ENCODE measurements around the gene TMEM54.

TMEM54 gene

GRCh38 chr1:32871364-32872191, 29.6 kb downstream of the TMEM54 start:
- H3K4me1 ChIP-seq (ENCODE audit: control insufficient read depth, insufficient read depth, low read length): peaks cover 17% of the 10 kb centered on the region
- H3K27me3 ChIP-seq (ENCODE audit: control insufficient read depth, insufficient read depth, low read length): peaks cover 31% of the 10 kb centered on the region
- no peaks in the 10 kb centered on the region for H3K9me3 ChIP-seq (ENCODE audit: control insufficient read depth, insufficient read depth, low read length)
- no peaks in the 10 kb centered on the region for H3K36me3 ChIP-seq (ENCODE audit: control insufficient read depth, insufficient read depth, low read length)
- no peak overlapping the region for H3K9ac ChIP-seq (ENCODE audit: low read depth, low read length)
- peak overlapping the region; percentile 64 for H3K4me3 ChIP-seq (ENCODE audit: low read depth, low read length)

GRCh38 chr1:32870615-32871363, 30.4 kb downstream of the TMEM54 start, which contains the start of gene FNDC5:
Gene FNDC5 (minus strand): TSS chr1:32870912.
- Histone ChIP-seq H3K27me3 (ENCODE audit: control insufficient read depth, insufficient read depth, low read length) (peaks cover 31% of the 10 kb centered on the region), H3K9ac (ENCODE audit: low read depth, low read length) (no peak within 1 kb of the TSS), H3K36me3 (ENCODE audit: control insufficient read depth, insufficient read depth, low read length) (no peaks in the 10 kb centered on the region), H3K9me3 (ENCODE audit: control insufficient read depth, insufficient read depth, low read length) (no peaks in the 10 kb centered on the region), H3K4me1 (ENCODE audit: control insufficient read depth, insufficient read depth, low read length) (peaks cover 14% of the 10 kb centered on the region), H3K4me3 (ENCODE audit: low read depth, low read length) (peak within 1 kb of the TSS; percentile 64)

GRCh38 chr1:32869923-32870614, 31.1 kb downstream of the TMEM54 start:
- H3K27me3 ChIP-seq (ENCODE audit: control insufficient read depth, insufficient read depth, low read length): peaks cover 31% of the 10 kb centered on the region
- no peaks in the 10 kb centered on the region for H3K9me3 ChIP-seq (ENCODE audit: control insufficient read depth, insufficient read depth, low read length)
- H3K36me3 ChIP-seq (ENCODE audit: control insufficient read depth, insufficient read depth, low read length): no peaks in the 10 kb centered on the region
- H3K4me3 ChIP-seq (ENCODE audit: low read depth, low read length): peak overlapping the region; percentile 55
- no peak overlapping the region for H3K9ac ChIP-seq (ENCODE audit: low read depth, low read length)
- H3K4me1 ChIP-seq (ENCODE audit: control insufficient read depth, insufficient read depth, low read length): peaks cover 14% of the 10 kb centered on the region

DNA sequence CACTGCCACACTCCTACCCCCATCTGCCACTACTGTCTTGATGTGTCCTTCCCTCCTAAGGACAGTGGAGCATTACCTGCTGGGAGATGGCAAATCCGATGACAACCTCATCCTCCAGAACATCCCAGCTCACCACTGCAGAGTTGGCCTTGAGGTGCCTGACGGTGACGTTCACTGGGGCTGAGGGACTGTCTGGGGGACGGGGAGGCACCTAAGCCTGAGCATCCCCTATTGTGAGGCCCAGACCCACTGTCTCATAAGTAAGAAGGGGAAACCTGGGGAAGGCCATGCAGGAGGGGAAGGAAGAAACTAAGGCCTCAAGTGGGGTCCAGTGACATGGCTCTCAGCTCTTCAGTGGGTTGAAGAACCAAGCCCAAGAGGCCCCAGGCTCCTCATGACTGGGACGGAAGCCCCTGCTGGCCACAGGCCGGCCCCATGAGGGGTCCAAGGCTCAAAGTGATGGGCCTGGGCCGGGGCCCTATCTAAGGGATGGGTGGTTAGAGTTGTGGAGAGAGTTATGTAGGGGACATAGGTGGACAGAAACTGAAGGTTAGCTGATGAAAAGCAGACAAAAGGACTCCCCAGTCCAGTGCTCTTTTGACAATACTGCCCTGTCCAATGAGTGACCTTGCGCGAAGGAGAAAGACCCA, 32.3 kb downstream of the TMEM54 start:
- Histone ChIP-seq H3K27me3 (ENCODE audit: control insufficient read depth, insufficient read depth, low read length) (peaks cover 31% of the 10 kb centered on the region), H3K9me3 (ENCODE audit: control insufficient read depth, insufficient read depth, low read length) (no peaks in the 10 kb centered on the region), H3K9ac (ENCODE audit: low read depth, low read length) (no peak overlapping the region), H3K4me1 (ENCODE audit: control insufficient read depth, insufficient read depth, low read length) (peaks cover 14% of the 10 kb centered on the region), H3K4me3 (ENCODE audit: low read depth, low read length) (no peak overlapping the region), H3K36me3 (ENCODE audit: control insufficient read depth, insufficient read depth, low read length) (no peaks in the 10 kb centered on the region)

- Histone ChIP-seq H3K27me3 (ENCODE audit: control insufficient read depth, insufficient read depth, low read length) (peaks cover 31% of the 10 kb centered on the region), H3K9me3 (ENCODE audit: control insufficient read depth, insufficient read depth, low read length) (no peaks in the 10 kb centered on the region), H3K4me1 (ENCODE audit: control insufficient read depth, insufficient read depth, low read length) (peaks cover 14% of the 10 kb centered on the region), H3K4me3 (ENCODE audit: low read depth, low read length) (no peak overlapping the region), H3K36me3 (ENCODE audit: control insufficient read depth, insufficient read depth, low read length) (no peaks in the 10 kb centered on the region), H3K9ac (ENCODE audit: low read depth, low read length) (no peak overlapping the region)
Measured at GRCh38 chr1:32868085-32868484, 33.1 kb downstream of the TMEM54 start.

GRCh38 chr1:32867671-32868070, 33.5 kb downstream of the TMEM54 start:
- no peak overlapping the region for H3K9ac ChIP-seq (ENCODE audit: low read depth, low read length)
- no peaks in the 10 kb centered on the region for H3K36me3 ChIP-seq (ENCODE audit: control insufficient read depth, insufficient read depth, low read length)
- H3K9me3 ChIP-seq (ENCODE audit: control insufficient read depth, insufficient read depth, low read length): no peaks in the 10 kb centered on the region
- peaks cover 31% of the 10 kb centered on the region for H3K27me3 ChIP-seq (ENCODE audit: control insufficient read depth, insufficient read depth, low read length)
- H3K4me1 ChIP-seq (ENCODE audit: control insufficient read depth, insufficient read depth, low read length): peaks cover 12% of the 10 kb centered on the region
- H3K4me3 ChIP-seq (ENCODE audit: low read depth, low read length): no peak overlapping the region

- Histone ChIP-seq H3K9ac (ENCODE audit: low read depth, low read length) (no peak overlapping the region), H3K36me3 (ENCODE audit: control insufficient read depth, insufficient read depth, low read length) (no peaks in the 10 kb centered on the region), H3K27me3 (ENCODE audit: control insufficient read depth, insufficient read depth, low read length) (peaks cover 30% of the 10 kb centered on the region), H3K4me1 (ENCODE audit: control insufficient read depth, insufficient read depth, low read length) (peaks cover 12% of the 10 kb centered on the region), H3K4me3 (ENCODE audit: low read depth, low read length) (no peak overlapping the region), H3K9me3 (ENCODE audit: control insufficient read depth, insufficient read depth, low read length) (no peaks in the 10 kb centered on the region)
Measured at GRCh38 chr1:32867151-32867550, 34.0 kb downstream of the TMEM54 start.

DNA sequence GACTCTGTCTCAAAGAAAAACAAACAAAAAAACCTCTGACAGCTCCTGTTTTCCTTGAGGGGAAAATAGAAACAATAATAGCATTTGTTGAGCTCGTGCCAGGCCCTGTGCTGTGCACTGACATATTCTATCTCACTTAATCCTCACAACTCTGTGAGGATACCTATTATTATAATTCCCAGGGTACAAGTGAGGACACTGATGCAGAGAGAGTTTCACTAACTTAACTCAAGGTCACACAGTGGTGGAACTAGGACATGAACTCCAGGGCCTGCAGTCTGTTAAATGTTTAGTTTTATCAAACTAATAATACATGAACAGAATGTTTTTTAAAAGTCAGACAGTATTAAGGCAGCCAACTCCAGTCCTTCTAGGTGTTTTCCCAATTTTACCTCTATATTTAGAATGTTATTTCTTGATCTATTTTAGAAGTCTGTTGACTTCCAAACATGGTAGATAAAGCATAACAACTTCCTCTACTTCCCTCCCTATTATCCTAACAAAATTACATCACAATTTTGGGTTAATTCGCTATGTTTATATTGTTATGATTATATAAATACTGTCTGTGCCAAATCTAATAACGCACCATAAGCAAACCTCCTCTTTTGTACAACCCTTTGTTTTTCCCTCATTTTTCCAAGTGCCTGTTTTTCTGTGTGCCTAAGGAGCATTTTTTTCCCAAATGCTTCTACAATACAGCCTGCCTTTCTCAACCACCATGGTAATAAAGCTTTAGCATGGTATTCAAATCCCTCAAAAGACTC, 35.4 kb downstream of the TMEM54 start:
- H3K9me3 ChIP-seq (ENCODE audit: control insufficient read depth, insufficient read depth, low read length): no peaks in the 10 kb centered on the region
- peaks cover 18% of the 10 kb centered on the region for H3K27me3 ChIP-seq (ENCODE audit: control insufficient read depth, insufficient read depth, low read length)
- H3K4me3 ChIP-seq (ENCODE audit: low read depth, low read length): no peak overlapping the region
- peaks cover 3% of the 10 kb centered on the region for H3K4me1 ChIP-seq (ENCODE audit: control insufficient read depth, insufficient read depth, low read length)
- no peak overlapping the region for H3K9ac ChIP-seq (ENCODE audit: low read depth, low read length)
- no peaks in the 10 kb centered on the region for H3K36me3 ChIP-seq (ENCODE audit: control insufficient read depth, insufficient read depth, low read length)

GRCh38 chr1:32864375-32865019, 36.7 kb downstream of the TMEM54 start:
- H3K4me3 ChIP-seq (ENCODE audit: low read depth, low read length): no peak overlapping the region
- no peaks in the 10 kb centered on the region for H3K4me1 ChIP-seq (ENCODE audit: control insufficient read depth, insufficient read depth, low read length)
- H3K9ac ChIP-seq (ENCODE audit: low read depth, low read length): no peak overlapping the region
- no peaks in the 10 kb centered on the region for H3K9me3 ChIP-seq (ENCODE audit: control insufficient read depth, insufficient read depth, low read length)
- no peaks in the 10 kb centered on the region for H3K36me3 ChIP-seq (ENCODE audit: control insufficient read depth, insufficient read depth, low read length)
- H3K27me3 ChIP-seq (ENCODE audit: control insufficient read depth, insufficient read depth, low read length): peaks cover 9% of the 10 kb centered on the region

- no peak overlapping the region for H3K9ac ChIP-seq (ENCODE audit: low read depth, low read length)
- no peaks in the 10 kb centered on the region for H3K36me3 ChIP-seq (ENCODE audit: control insufficient read depth, insufficient read depth, low read length)
- H3K9me3 ChIP-seq (ENCODE audit: control insufficient read depth, insufficient read depth, low read length): no peaks in the 10 kb centered on the region
- H3K4me3 ChIP-seq (ENCODE audit: low read depth, low read length): no peak overlapping the region
- peaks cover 3% of the 10 kb centered on the region for H3K27me3 ChIP-seq (ENCODE audit: control insufficient read depth, insufficient read depth, low read length)
- H3K4me1 ChIP-seq (ENCODE audit: control insufficient read depth, insufficient read depth, low read length): no peaks in the 10 kb centered on the region
Measured at GRCh38 chr1:32863881-32864245, 37.3 kb downstream of the TMEM54 start.
